ENCODE measurements around the gene MYL12A.

The MYL12A gene

DNA sequence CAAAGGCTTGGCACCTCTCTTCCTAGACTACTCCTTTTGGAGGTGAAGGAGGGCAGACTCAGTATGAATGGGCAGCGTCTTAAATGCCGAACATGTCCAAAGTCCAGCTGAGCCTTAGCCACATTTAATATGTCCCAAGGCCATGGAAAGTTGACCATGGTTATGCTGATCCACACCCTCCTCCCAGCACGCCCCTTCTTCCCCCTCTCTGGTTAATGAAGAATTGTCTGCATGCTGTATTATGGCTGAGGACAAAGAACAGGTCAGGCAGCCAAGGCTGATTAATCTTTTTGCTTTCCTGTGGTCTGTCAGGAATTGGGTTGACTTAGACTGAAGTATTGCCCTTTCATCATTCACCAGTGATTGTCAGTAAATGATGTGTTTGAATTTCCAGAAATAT is 22.0 kb upstream of the MYL12A start:
- DNase-seq, result no peak

DNA sequence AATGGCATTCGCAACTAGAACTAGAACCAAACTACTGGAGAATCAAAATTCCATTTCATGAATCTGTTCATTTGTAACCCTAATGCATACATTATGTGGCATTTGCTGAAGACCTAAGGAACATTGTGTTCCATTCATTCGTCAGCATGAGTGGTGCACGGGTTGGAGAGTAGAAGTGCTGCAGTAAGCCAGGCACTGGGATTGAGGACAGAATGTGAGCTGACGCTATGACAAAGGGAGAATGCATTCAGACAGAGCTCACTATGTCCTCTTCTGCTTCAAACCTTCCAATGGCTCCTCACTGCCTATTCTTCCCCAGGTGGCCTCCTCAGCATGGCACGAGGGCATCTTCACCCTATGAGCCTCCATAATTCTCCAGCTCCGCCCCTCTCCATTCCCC is 21.6 kb upstream of the MYL12A start:
- DNase-seq, result no peak

- DNase-seq, result no peak
Observed at GRCh38 chr18:3230401-3231334, 16.9 kb upstream of the MYL12A start.

DNA sequence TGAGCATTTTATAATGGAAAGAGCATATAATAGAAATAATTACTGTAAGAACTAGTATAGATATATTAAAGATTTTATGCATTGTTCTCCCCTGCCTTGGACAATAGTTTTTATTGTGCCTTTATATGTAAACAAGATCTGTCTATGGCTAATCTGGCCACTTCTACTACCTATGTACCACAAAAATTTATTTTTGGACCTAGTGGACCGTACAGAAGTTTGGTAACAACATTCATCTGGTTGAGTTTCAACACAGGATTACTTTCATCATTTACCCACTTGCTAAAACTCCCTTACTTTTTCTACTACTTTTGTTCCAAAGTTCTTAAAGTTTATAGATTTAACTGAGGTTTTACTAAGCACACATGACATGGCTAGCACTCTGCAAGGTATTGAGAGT is 14.6 kb upstream of the MYL12A start:
- DNase-seq, result no peak

GRCh38 chr18:3233433-3234168 is 14.0 kb upstream of the MYL12A start:
- DNase-seq, result no peak

GRCh38 chr18:3234457-3234856 is 13.1 kb upstream of the MYL12A start:
- no peak for DNase-seq

DNA sequence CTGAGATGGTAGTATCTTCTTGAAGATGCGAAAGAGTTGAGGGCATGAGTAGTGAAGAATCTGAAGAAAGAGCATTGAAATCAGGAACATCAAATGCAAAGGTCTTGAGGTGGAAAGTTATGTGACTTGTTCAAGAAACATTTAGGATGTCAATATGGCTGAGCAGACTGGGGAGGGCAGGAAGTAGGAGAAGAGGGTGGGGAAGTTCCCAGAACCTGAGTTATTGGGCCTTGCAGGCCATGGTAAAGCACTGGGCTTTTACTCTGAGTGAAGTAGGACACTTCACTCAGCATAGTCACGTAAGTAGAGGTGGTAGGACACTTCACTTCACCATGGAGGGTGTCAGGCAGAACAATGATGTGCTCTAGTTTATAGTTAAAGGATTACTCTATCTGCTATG is 11.8 kb upstream of the MYL12A start:
- no peak for DNase-seq

DNA sequence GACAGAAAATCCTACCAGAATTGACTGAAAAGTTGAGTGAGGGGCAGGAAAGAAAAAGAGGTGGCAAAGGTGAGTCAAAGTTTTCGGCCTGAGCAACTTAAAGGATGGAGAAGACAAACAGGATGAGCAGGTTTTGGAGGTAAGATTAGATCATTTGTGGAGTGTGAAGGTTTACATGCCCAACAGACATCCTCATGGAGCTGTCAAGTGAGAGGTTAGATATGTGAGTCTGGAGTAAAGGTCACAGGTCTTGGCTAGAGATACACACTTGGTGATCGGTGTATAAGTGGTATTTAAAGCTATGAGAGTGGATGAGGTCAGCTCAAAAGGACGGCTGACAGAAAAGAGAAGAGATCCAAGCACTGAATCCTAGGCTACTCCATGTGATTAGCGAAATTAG is 11.1 kb upstream of the MYL12A start:
- DNase-seq, result no peak

- no peak for DNase-seq
Observed at GRCh38 chr18:3238742-3239141, 8.9 kb upstream of the MYL12A start.

DNA sequence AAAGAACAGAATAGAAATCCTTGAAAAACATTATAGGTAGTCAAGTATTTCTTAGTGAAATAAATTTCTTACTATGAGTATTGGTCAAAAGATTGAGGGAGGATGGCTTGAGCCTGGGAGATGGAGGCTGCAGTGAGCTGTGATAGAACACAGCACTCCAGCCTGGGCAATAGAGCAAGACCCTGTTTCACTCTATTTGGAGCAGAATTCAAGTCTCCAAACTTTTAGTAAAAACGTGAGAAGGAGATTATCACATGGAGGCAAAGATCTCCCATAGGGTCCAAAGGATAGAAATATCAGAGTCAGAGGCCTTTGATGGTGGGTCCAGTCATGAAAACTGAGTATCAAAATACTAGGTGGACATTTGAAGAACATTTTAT is 2.4 kb upstream of the MYL12A start:
- DNase-seq, result no peak

DNA sequence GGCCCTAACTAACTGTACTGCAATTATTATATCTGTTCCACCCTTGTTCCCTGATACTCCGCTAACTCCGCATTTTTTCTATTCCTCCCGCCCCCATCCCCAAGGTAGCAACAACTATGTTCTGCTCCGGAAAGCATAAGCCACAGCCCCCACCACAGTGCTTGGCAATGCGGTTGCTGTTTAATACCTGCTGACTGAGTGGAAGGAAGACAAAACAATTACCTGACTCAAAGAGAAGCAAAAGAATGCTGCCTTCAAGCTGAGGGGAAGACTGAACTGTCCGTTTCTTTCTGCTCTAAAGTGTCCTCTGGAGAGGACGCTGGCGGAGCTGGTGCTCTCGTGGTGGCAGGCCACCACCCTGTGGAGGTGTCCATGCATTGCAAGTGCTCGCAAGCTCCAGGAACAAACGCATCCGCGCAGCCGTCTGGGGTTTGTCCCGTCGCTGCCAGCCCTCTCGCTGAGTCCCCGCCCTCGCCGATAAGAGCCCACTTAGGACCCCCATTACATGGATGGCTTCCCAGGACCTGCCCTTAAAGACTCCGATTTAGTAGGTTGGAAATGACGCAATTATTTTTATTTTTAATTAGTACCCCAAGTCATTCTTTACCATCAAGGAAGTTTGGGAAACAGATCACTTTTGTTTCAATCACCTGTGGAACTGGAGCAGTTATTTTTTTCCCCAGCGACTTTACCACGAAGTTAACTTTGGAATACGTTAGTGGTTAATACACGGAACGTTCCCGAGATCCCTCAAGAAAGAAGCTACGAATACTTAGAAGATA is 1.6 kb upstream of the MYL12A start:
- peak; percentile 75 for DNase-seq

GRCh38 chr18:3246635-3247239 is 864 bp upstream of the MYL12A start:
- DNase-seq, result peak; percentile 37

DNA sequence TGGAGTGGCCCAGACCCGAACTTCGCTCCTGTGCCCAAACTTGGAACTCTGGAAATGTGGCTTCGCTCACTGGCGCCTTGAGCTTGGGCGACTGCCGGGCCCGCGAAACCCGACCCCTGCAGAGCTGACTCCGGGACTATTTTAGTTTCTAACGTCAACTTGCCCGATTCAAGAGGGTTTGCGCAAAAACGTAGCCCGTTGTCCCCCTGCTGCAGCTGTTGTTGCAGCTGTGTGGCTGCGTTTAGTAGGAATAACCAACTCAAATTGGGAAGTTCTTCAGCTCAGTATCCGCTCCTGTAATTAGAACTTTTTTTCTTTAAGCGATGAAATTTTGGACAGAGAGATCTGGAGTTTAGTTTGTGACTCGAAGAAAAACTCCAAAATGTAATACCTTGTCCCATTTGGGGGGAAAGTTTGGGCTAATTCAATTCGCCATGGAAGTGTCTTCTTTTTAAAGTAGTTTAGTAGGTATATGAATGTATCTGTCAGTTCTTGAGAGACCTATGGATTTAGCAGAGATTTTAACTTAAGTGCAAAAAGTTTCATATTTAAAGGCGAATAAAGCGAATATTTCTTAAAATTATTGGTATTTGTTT is 559 bp downstream of the MYL12A start:
- no peak for DNase-seq

GRCh38 chr18:3248658-3249359 is 1.2 kb downstream of the MYL12A start:
- DNase-seq, result no peak

DNA sequence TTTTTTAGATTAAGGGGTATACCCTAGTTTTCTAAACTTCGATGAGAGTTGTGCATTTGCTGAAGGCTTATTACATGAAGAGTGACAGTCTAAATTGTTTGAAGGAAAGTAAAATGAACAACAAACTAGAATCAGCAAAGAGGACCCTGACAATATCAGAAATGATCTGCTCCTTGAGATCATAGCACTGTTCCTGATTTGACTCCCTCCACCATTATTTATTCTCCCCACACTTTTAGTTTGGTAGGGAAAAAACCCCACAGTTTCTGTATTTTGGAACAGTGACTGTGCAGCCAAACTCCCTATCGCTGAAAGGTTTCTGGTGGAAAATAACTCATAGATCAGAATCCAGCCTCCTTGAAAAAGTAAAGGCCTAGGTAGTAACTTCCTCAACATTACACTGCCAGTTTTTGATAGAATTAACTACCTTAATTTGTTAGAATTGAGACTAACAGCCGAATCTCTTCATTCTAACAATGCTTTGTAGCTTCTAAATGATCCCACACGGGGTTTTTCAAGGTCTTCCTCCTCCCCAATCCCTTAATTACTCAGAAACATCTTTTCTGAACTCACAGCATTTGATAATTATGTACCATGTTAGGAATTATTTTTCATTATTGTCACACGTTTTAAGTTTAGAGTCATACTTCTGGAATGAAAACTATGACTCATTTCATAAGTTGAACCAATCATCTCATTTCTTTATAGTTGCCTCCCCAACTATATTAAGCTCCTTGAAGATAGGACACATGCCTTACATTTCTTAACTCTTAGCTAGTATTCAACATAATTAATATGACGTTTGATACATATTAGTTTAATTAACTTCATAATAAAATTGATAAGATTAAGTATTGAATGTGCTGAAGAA is 2.9 kb downstream of the MYL12A start:
- no peak for DNase-seq

GRCh38 chr18:3251249-3251962 is 3.8 kb downstream of the MYL12A start:
- DNase-seq, result no peak

DNA sequence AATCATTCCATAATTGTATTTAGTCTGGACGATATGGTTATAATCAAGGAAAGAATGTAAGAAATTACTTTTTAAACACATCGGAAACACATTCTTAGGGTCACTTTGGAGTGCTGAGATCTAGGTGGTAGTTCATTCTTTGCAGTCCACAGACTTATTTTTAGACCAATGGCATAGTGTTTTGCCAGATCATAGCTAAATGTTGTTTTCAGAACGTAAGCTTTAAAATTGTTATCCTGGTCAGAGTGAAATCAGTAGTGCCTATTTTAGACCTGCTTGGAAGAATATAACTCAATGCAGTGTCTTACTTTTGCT is 4.3 kb downstream of the MYL12A start:
- no peak for DNase-seq

GRCh38 chr18:3252843-3253242 is 5.2 kb downstream of the MYL12A start:
- no peak for DNase-seq

DNA sequence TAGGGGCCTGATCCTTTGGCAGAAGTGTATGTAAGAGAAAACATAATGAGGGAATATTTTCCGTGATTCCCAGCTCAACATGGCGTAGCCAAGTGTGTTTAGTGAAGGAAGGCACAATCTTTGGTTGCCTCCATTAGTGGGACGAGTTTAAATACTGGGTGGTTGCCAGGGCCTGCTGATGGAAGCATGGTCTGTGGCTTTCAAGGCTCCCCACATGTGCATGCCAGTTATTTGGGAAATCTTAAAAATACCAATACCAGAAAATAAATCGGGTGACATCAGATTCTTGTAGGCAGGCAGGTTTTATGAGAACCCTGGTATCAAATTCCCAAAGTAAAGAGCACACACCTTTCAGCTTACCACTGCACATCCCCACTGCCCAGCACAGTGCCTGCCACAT is 7.1 kb downstream of the MYL12A start:
- DNase-seq, result no peak

GRCh38 chr18:3255611-3256165 is 8.1 kb downstream of the MYL12A start:
- DNase-seq, result no peak
